Tibial nerve (tissue), 4 donors: ENCODE results near the gene DDX1.

ENCODE experiments used
- EP300 ChIP-seq, 2 donors: sonication (generic); formaldehyde crosslinking; IDR thresholded peaks; one replicate each; pipeline ENCODE4 v1.6.1; 2017; ENCODE audit warnings: antibody characterized with exemption in 2 of 2, mild to moderate bottlenecking in 1 of 2
- POLR2A ChIP-seq, 2 donors: fragments of 450-650 bp; IDR thresholded peaks; one replicate each; pipeline ENCODE4 v1.6.1; 2017; ENCODE audit warnings: antibody characterized with exemption in 2 of 2, mild to moderate bottlenecking in 2 of 2, moderate library complexity in 2 of 2
- TF ChIP-seq, protein P1 (sequence below), 5 experiments: fragments of 200-600 bp in 3 of 5; fragments of 450-650 bp in 2 of 5; sonication (generic) in 3 of 5; IDR thresholded peaks; one replicate each; pipeline ENCODE4 v1.5.1; 2016 to 2019; ENCODE audit warnings: antibody characterized with exemption in 5 of 5, mild to moderate bottlenecking in 3 of 5, moderate library complexity in 2 of 5

DNA sequence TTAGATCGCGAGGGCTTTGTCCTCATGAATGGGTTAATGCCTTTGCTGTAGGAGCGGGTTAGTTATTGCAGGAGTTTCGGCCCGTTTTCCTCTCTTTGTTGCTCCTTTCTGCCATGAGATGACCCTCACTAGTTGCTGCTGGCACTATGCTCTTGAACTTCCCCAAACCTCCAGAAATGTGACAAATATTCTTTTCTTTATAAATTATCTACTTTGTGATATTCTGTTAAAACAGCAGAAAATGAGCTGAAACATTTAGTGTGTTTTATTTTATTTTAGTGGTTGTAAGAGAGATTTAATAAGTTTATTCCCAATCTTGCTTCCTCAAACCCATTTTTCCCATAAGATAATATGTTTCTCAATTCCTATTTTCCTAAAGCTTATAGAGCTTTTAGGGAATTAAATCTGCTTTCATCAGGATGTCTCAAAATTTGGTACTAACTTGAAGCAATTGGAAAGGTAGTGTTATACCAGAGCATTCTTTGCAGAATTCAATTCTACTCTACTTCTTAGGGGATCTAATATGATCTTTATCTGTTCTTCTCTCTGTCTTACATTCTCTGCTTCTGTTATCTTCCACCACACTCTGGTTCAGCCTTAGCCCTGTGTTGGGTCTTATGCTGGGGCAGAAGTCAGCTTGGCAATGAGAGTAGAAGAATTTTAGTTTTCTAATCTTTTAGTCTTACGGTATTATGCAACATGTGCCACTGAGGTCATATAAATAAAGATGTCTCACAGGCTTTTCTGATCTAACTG is 23.1 kb downstream of the DDX1 start:
- TF ChIP-seq, protein P1, sequence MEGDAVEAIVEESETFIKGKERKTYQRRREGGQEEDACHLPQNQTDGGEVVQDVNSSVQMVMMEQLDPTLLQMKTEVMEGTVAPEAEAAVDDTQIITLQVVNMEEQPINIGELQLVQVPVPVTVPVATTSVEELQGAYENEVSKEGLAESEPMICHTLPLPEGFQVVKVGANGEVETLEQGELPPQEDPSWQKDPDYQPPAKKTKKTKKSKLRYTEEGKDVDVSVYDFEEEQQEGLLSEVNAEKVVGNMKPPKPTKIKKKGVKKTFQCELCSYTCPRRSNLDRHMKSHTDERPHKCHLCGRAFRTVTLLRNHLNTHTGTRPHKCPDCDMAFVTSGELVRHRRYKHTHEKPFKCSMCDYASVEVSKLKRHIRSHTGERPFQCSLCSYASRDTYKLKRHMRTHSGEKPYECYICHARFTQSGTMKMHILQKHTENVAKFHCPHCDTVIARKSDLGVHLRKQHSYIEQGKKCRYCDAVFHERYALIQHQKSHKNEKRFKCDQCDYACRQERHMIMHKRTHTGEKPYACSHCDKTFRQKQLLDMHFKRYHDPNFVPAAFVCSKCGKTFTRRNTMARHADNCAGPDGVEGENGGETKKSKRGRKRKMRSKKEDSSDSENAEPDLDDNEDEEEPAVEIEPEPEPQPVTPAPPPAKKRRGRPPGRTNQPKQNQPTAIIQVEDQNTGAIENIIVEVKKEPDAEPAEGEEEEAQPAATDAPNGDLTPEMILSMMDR (IDR thresholded peaks at IDR 0.05): no peak
- TF ChIP-seq POLR2A (IDR thresholded peaks at IDR 0.05): no peak
- TF ChIP-seq EP300 (IDR thresholded peaks at IDR 0.05): no peak
